ENCODE data around the gene CCDC102A.

CCDC102A gene

DNA sequence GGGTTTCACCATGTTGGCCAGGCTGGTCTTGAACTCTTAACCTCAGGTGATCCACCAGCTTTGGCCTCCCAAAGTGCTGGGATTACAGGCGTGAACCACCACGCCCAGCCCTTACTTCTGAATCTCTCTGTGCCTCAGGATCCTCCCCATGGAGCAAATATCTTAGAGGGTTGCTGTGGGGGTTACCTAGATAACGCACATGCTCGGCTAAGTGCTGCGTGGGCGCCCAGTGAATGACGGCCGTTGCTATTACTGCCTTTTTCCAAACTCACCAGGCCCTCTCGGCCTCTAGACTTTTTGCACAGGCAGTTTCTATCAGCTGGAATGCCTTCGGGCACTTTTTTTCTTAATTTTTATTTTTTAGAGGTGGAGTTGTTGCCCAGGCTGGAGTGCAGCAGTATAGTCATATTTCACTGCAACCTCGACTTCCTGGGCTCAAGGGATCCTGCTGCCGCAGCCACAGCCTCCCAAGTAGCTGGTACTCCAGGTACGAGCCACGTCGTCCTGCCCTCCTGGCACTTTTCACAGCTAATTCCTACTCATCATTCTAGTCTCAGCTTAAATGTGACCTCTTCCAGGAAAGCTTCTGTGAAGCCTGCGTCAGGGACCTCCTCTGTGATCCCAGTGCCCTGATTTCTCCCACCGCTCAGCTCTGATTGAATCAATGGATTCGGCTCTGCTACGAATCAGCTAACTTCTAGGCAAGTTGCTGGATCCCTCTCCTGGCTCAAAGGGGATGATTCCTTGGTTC lies 8.6 kb downstream of the CCDC102A start:
- Histone ChIP-seq H3K27ac (no peak overlapping the region), H3K4me3 (no peak overlapping the region)
- DNase-seq (ENCODE audit: low spot score), result no peak
- TF ChIP-seq, protein P1, sequence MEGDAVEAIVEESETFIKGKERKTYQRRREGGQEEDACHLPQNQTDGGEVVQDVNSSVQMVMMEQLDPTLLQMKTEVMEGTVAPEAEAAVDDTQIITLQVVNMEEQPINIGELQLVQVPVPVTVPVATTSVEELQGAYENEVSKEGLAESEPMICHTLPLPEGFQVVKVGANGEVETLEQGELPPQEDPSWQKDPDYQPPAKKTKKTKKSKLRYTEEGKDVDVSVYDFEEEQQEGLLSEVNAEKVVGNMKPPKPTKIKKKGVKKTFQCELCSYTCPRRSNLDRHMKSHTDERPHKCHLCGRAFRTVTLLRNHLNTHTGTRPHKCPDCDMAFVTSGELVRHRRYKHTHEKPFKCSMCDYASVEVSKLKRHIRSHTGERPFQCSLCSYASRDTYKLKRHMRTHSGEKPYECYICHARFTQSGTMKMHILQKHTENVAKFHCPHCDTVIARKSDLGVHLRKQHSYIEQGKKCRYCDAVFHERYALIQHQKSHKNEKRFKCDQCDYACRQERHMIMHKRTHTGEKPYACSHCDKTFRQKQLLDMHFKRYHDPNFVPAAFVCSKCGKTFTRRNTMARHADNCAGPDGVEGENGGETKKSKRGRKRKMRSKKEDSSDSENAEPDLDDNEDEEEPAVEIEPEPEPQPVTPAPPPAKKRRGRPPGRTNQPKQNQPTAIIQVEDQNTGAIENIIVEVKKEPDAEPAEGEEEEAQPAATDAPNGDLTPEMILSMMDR (IDR thresholded peaks at IDR 0.05), result no peak

- TF ChIP-seq, protein P1 (IDR thresholded peaks at IDR 0.05), result no peak
- no peak for DNase-seq (ENCODE audit: low spot score)
These were observed 9.3 kb downstream of the CCDC102A start for GRCh38 chr16:57527027-57527426.

DNA sequence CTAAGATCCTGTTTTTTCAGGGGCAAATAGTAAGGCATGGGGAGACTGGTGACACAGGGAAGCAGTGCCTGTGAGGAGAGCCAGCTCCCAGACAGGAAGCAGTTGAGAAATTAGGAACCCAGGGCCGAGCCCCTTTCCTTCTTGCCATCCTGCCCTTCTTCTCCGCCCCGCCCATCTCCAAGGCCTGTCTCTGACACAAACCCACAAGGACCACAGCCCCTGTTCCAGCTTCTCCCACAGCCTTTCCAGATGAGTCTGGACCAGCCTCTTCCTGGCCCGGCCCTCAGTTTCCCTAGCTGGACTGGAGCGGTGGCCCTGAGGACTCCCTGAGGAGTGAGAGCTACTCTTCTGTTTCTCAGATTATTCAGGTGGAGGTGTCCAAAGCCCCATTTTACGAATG lies 9.9 kb downstream of the CCDC102A start:
- no peak overlapping the region for H3K4me3 ChIP-seq
- no peak overlapping the region for H3K27ac ChIP-seq
- TF ChIP-seq, protein P1 (IDR thresholded peaks at IDR 0.05), result no peak
- DNase-seq (ENCODE audit: low spot score), result no peak

More at GRCh38 chr16:57527027-57527426, 9.3 kb downstream of the CCDC102A start:
- H3K27ac ChIP-seq, result no peak overlapping the region
- no peak overlapping the region for H3K4me3 ChIP-seq

DNA sequence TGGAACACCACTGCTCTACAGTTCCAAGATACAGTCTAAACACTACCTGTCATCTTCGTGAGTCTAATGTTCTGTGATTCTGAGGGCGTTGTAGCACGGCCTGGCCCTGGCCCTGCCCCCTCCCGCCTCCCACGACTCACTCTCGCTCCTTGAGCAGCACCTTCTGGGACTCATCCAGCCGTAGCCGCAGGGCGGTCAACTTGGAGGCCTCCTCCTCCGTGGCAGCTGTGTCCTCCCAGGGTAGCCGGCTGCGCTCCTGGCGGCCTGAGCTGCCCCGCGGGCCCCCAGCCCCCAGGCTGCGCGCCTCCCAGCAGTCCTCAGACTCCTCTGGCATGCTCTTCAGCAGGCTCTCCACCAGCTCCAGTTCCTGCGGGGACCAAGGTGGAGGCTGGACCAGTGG lies 10.6 kb downstream of the CCDC102A start:
- no peak for DNase-seq (ENCODE audit: low spot score)
- Histone ChIP-seq H3K4me3 (no peak overlapping the region), H3K27ac (no peak overlapping the region)
- TF ChIP-seq, protein P1 (IDR thresholded peaks at IDR 0.05), result no peak

GRCh38 chr16:57522960-57523359 lies 13.4 kb downstream of the CCDC102A start:
- DNase-seq (ENCODE audit: low spot score), result no peak
- no peak overlapping the region for H3K27ac ChIP-seq

DNA sequence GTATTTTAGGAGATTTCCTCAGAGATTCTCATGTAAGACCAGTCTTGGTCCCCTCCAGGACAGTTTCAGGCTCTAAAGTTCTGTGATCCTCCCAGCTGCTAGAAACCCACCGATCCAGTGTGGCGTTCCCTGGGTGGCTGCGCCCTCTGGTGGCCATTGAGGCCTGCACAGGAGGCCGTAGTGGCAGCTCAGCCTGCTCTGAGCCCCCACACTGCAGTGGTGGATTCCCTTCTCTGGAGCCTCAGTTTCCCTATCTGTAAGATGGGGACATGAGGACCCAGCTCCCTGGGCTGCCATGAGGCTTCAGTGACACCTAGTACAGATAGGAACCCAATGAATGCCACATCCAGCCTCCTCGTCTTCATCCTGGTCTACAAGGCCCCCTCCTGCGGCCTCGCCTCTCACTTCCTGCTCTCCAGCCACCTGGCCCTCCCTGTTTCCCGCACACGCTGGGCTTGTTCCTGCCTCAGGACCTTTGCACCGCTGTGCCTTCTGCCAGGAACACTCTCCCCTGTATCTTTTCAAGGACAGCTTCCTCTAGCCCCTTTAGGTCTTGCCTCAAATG lies 16.5 kb downstream of the CCDC102A start:
- no peak overlapping the region for H3K27ac ChIP-seq
- peak; percentile 82 for DNase-seq (ENCODE audit: low spot score)
- no peak overlapping the region for H3K4me3 ChIP-seq
- TF ChIP-seq, protein P1 (IDR thresholded peaks at IDR 0.05), result peak; percentile 88

More at GRCh38 chr16:57522960-57523359, 13.4 kb downstream of the CCDC102A start:
- H3K4me3 ChIP-seq, result no peak overlapping the region
- TF ChIP-seq, protein P1 (IDR thresholded peaks at IDR 0.05), result no peak

DNA sequence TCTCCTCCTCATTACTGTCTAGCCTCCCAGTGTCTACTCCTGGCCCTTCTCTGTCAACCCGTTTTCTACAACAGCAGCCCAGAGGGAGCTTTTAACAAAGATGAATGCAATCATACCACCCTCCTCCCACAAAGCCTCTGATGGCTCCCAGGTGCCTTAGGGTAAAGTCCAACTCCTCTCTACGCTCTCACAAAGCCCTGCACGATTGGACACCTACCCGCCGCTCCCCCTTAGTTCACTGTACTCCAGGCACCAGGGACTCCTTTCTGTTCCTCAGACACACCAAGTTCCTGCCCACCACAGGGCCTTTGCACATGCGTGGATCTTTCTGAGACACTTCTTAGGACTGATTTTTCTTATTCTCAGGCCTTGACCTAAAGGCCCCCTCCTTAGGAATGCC lies 17.4 kb downstream of the CCDC102A start:
- no peak for DNase-seq (ENCODE audit: low spot score)
- TF ChIP-seq, protein P1 (IDR thresholded peaks at IDR 0.05), result no peak
- Histone ChIP-seq H3K27ac (no peak overlapping the region), H3K4me3 (no peak overlapping the region)

All from coronary artery (tissue), 2 donors.